ENCODE results near the gene WDR54.
"Not testable (repeated sequence)": the region's sequence is repeated elsewhere in the genome, so short reads cannot be mapped to it uniquely, and the experiment has no call there.

DNA sequence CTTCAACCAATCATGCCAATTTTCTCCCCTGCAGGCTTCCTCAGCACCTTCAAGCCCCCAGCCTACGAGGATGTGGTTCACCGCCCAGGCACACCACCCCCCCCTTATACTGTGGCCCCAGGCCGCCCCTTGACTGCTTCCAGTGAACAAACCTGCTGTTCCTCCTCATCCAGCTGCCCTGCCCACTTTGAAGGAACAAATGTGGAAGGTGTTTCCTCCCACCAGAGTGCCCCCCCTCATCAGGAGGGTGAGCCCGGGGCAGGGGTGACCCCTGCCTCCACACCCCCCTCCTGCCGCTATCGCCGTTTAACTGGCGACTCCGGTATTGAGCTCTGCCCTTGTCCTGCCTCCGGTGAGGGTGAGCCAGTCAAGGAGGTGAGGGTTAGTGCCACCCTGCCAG is 38.7 kb downstream of the WDR54 start:
- not testable (repeated sequence) for TF ChIP-seq POLR2AphosphoS5 (IDR thresholded peaks at IDR 0.05; ENCODE audit: low read depth, low read length); POLR2A (IDR thresholded peaks at IDR 0.05; ENCODE audit: low read depth, low read length); TAF1 (IDR thresholded peaks at IDR 0.05; ENCODE audit: borderline replicate concordance, low read depth, low read length)
